Loucy (cell line): ENCODE measurements around the gene CACNA1S.

Experiments used
- H2AFZ ChIP-seq: fragments of 200-600 bp; sonication (generic); 2 replicates; pipeline ENCODE4 v1.6.0; 2016; ENCODE audit warnings: antibody characterized with exemption, mild to moderate bottlenecking, low read length, moderate library complexity
- H3F3A ChIP-seq: fragments of 200-600 bp; 2 replicates; pipeline ENCODE4 v1.6.0; 2016; ENCODE audit warnings: antibody characterized with exemption, low read depth, mild to moderate bottlenecking
- H3K27me3 ChIP-seq: fragments of 200-600 bp; sonication (generic); 2 replicates; pipeline ENCODE4 v1.6.1; 2014; ENCODE audit warnings: low read length, mild to moderate bottlenecking; ENCODE audit not compliant: insufficient read depth, poor library complexity, severe bottlenecking
- H3K36me3 ChIP-seq: fragments of 200-600 bp; sonication (generic); 2 replicates; pipeline ENCODE4 v1.6.1; 2016; ENCODE audit warnings: low read length; ENCODE audit not compliant: insufficient read depth
- H3K4me1 ChIP-seq: fragments of 200-600 bp; sonication (generic); 2 replicates; pipeline ENCODE4 v1.5.1; 2014; ENCODE audit warnings: low read length, mild to moderate bottlenecking; ENCODE audit not compliant: insufficient read depth, poor library complexity, severe bottlenecking
- H3K4me2 ChIP-seq: fragments of 200-600 bp; sonication (generic); 2 replicates; pipeline ENCODE4 v1.6.0; 2014; ENCODE audit warnings: antibody characterized with exemption, low read length, low read depth, mild to moderate bottlenecking; ENCODE audit not compliant: poor library complexity, severe bottlenecking
- H3K4me3 ChIP-seq: fragments of 200-600 bp; sonication (generic); 2 replicates; pipeline ENCODE4 v1.5.1; 2014; ENCODE audit warnings: low read length, mild to moderate bottlenecking, mixed read lengths; ENCODE audit not compliant: poor library complexity, severe bottlenecking
- H3K79me2 ChIP-seq: fragments of 200-600 bp; sonication (generic); 2 replicates; pipeline ENCODE4 v1.6.1; 2014; ENCODE audit warnings: low read length; ENCODE audit not compliant: insufficient read depth
- H3K9ac ChIP-seq: fragments of 200-600 bp; sonication (generic); 2 replicates; pipeline ENCODE4 v1.6.0; 2014; ENCODE audit warnings: mild to moderate bottlenecking, low read depth, low read length, moderate library complexity; ENCODE audit not compliant: poor library complexity, severe bottlenecking
- H3K9me2 ChIP-seq: fragments of 200-600 bp; sonication (generic); replicated peaks from 2 replicates; pipeline ENCODE4 v1.6.1; 2016; ENCODE audit warnings: low read depth, low read length, mixed read lengths
- H3K9me3 ChIP-seq: fragments of 200-600 bp; sonication (generic); 2 replicates; pipeline ENCODE4 v1.6.1; 2014; ENCODE audit warnings: mild to moderate bottlenecking, antibody characterized with exemption, low read length, low read depth; ENCODE audit not compliant: insufficient read depth
- H4K20me1 ChIP-seq: fragments of 200-600 bp; sonication (generic); 2 replicates; pipeline ENCODE4 v1.6.0; 2014; ENCODE audit warnings: antibody characterized with exemption, low read length, mild to moderate bottlenecking; ENCODE audit not compliant: insufficient read depth, poor library complexity, severe bottlenecking
- EZH2phosphoT487 ChIP-seq: fragments of 200-600 bp; IDR thresholded peaks from 2 replicates; pipeline ENCODE4 v1.6.1; 2018; ENCODE audit warnings: antibody characterized with exemption, mild to moderate bottlenecking, moderate library complexity, borderline replicate concordance
- TF ChIP-seq, protein P1 (sequence below): fragments of 200-600 bp; sonication (generic); conservative IDR thresholded peaks from 2 replicates; pipeline ENCODE4 v1.5.1; 2014; ENCODE audit warnings: mild to moderate bottlenecking, antibody characterized with exemption, low read length

The CACNA1S gene

DNA sequence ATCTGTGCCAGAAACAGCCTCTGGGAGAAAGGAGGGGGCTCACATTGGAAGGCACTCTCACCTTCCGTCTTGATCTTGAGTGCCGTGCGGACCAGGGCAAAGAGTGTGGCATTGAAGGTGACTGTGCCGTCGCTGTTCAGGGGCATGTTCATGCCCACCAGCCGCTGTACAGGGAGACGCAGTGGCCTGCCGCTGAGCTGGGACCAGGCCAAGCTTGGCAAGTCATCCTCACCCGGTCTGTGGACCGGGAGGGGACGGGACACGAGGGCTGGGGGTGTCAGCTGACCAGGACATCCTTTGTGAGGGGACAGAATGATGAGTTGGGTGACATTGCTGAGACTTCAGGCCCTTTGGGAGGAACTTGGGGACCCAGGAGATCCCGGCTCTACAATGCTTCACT, 63.7 kb downstream of the CACNA1S start:
- no peak for TF ChIP-seq EZH2phosphoT487
- TF ChIP-seq, protein P1, sequence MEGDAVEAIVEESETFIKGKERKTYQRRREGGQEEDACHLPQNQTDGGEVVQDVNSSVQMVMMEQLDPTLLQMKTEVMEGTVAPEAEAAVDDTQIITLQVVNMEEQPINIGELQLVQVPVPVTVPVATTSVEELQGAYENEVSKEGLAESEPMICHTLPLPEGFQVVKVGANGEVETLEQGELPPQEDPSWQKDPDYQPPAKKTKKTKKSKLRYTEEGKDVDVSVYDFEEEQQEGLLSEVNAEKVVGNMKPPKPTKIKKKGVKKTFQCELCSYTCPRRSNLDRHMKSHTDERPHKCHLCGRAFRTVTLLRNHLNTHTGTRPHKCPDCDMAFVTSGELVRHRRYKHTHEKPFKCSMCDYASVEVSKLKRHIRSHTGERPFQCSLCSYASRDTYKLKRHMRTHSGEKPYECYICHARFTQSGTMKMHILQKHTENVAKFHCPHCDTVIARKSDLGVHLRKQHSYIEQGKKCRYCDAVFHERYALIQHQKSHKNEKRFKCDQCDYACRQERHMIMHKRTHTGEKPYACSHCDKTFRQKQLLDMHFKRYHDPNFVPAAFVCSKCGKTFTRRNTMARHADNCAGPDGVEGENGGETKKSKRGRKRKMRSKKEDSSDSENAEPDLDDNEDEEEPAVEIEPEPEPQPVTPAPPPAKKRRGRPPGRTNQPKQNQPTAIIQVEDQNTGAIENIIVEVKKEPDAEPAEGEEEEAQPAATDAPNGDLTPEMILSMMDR, result no peak
- H3K4me3 ChIP-seq, result no peak overlapping the region
- no peaks in the 10 kb centered on the region for H3K9me3 ChIP-seq
- no peaks in the 10 kb centered on the region for H3K79me2 ChIP-seq
- no peak overlapping the region for H3K9ac ChIP-seq
- H3F3A ChIP-seq, result no peaks in the 10 kb centered on the region
- no peaks in the 10 kb centered on the region for H3K9me2 ChIP-seq
- no peaks in the 10 kb centered on the region for H3K36me3 ChIP-seq
- H4K20me1 ChIP-seq, result no peaks in the 10 kb centered on the region
- no peaks in the 10 kb centered on the region for H3K27me3 ChIP-seq
- no peaks in the 10 kb centered on the region for H3K4me1 ChIP-seq
- no peak overlapping the region for H2AFZ ChIP-seq
- no peak overlapping the region for H3K4me2 ChIP-seq

DNA sequence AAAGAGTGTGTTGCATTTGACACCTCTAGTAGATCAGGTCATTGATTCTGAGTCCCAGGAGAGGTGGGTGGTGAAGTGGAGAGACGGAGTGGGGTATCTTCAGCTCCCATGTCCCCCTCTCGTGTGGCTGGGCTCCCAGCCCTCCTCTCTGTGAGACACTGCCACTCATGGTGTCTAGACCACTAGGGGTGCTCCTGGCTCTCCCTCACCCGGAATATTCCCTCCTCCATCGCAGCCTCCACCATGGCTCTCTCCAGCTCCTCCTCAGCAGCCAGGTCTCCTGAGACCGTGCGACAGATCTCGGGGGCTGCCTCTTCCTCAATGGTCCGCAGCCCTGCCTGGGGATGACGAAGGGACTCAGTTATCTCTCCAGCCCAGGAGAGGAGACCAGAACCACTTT, 68.1 kb downstream of the CACNA1S start:
- no peaks in the 10 kb centered on the region for H3K4me1 ChIP-seq
- no peak overlapping the region for H3K4me2 ChIP-seq
- no peaks in the 10 kb centered on the region for H3K9me3 ChIP-seq
- no peaks in the 10 kb centered on the region for H4K20me1 ChIP-seq
- no peaks in the 10 kb centered on the region for H3K36me3 ChIP-seq
- no peak overlapping the region for H3K9ac ChIP-seq
- H3F3A ChIP-seq, result no peaks in the 10 kb centered on the region
- TF ChIP-seq, protein P1, result no peak
- no peak for TF ChIP-seq EZH2phosphoT487
- H3K4me3 ChIP-seq, result no peak overlapping the region
- H3K79me2 ChIP-seq, result no peaks in the 10 kb centered on the region
- no peaks in the 10 kb centered on the region for H3K9me2 ChIP-seq
- no peaks in the 10 kb centered on the region for H3K27me3 ChIP-seq
- H2AFZ ChIP-seq, result no peak overlapping the region

DNA sequence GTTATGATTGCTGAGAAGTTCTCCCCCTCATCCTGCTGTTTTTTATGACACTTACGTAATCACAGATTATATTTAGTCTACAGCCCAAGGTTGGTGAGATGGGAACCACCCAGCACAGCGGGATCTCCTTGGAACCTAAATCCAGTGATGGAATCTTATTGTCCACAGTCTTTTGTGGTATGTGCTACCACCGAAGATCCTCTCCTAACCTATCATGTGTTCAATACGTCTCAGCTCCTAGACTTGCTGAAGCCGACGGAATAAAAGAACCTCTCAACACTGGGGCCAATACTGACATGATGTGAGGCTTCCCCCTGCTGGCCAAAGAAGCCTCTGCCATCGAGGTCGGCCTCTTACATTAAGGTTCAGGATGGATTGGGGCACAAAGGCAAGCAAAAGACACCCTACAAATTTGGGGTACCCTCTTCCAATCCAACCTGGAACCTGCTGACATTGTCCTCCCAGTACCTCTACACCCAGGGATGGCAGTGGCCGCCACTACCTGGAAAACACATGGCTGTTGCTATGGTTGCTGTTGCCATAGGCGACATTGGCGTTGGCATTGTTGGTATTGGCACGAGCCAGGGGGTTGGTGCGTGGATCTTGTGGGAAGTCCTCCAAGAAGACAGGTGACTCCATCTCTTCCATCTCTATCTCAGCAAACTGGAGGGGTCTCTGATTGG, 69.3 kb downstream of the CACNA1S start:
- no peaks in the 10 kb centered on the region for H3K9me2 ChIP-seq
- H4K20me1 ChIP-seq, result no peaks in the 10 kb centered on the region
- no peak overlapping the region for H3K9ac ChIP-seq
- no peak overlapping the region for H3K4me3 ChIP-seq
- no peaks in the 10 kb centered on the region for H3K4me1 ChIP-seq
- no peak for TF ChIP-seq EZH2phosphoT487
- TF ChIP-seq, protein P1, result peak; percentile 98
- H3K79me2 ChIP-seq, result no peaks in the 10 kb centered on the region
- no peaks in the 10 kb centered on the region for H3F3A ChIP-seq
- no peak overlapping the region for H3K4me2 ChIP-seq
- no peaks in the 10 kb centered on the region for H3K36me3 ChIP-seq
- no peaks in the 10 kb centered on the region for H3K9me3 ChIP-seq
- H3K27me3 ChIP-seq, result no peaks in the 10 kb centered on the region
- no peak overlapping the region for H2AFZ ChIP-seq
